K562 (cell line): ENCODE measurements around the gene SIRT2. TPM values are rescaled to one million over a fixed set of nuclear protein-coding genes. Genes with fewer than 3 reads are reported as not detected.

Experiments used
- CBFA2T3 ChIP-seq: fragments of 450-650 bp; IDR thresholded peaks from 2 replicates; pipeline ENCODE4 v1.6.1; 2017
- CHD1 ChIP-seq: fragments of 200-600 bp; sonication (generic); IDR thresholded peaks from one replicate; pipeline ENCODE4 v1.6.1; 2012; ENCODE audit warnings: mild to moderate bottlenecking, moderate library complexity, low read length, inconsistent platforms
- EP400 ChIP-seq: fragments of 450-650 bp; IDR thresholded peaks from 2 replicates; pipeline ENCODE4 v1.6.1; 2017; ENCODE audit warnings: antibody characterized with exemption, mild to moderate bottlenecking, moderate library complexity
- HCFC1 ChIP-seq: IDR thresholded peaks from 2 replicates; pipeline ENCODE4 v1.6.1; 2012; ENCODE audit warnings: low read depth, low read length, improper control_type of control experiment
- KAT8 ChIP-seq: fragments of 450-650 bp; IDR thresholded peaks from 2 replicates; pipeline ENCODE4 v1.6.1; 2016; ENCODE audit warnings: low read depth, mild to moderate bottlenecking
- MAFG ChIP-seq: fragments of 450-650 bp; conservative IDR thresholded peaks from 2 replicates; pipeline ENCODE4 v1.6.1; 2016; ENCODE audit warnings: missing genetic modification characterization, missing compliant biosample characterization
- MBD2 ChIP-seq: sonication (generic); IDR thresholded peaks from 2 replicates; pipeline ENCODE4 v1.6.1; 2016; ENCODE audit warnings: low read depth, borderline replicate concordance
- NR3C1 ChIP-seq: sonication (generic); formaldehyde crosslinking; IDR thresholded peaks from 2 replicates; pipeline ENCODE4 v1.8.1; 2022; ENCODE audit warnings: missing genetic modification reagents
- POLR2A ChIP-seq: fragments of 450-650 bp; conservative IDR thresholded peaks from 2 replicates; pipeline ENCODE4 v1.6.1; 2016
- STAT5A ChIP-seq: IDR thresholded peaks from 2 replicates; pipeline ENCODE4 v1.6.1; 2012; ENCODE audit warnings: low read length, inconsistent platforms, borderline replicate concordance
- polyA plus RNA-seq, 8 experiments: library from polyadenylated mRNA; depleted of rRNA in 4 of 8; stranded (reverse) in 5 of 8; unstranded in 3 of 8; fragments of >200 nt; fragmentation: Nextera tagmentation in 2 of 8; fragmentation: Illumina TruSeq in 1 of 8; extraction: Ambion mirVana in 2 of 8; extraction: Trizol in 1 of 8; gene quantifications; 2 replicates each; pipeline versions ENCODE4 v1.2.1 to v1.2.3, GENCODE V29; 2011 to 2014; ENCODE audit warnings: inconsistent platforms in 1 of 8, missing spikeins in 1 of 8
- total RNA-seq, 7 experiments: library from RNA; depleted of rRNA in 6 of 7; stranded (reverse); fragments of >200 nt in 6 of 7; fragmentation: Illumina TruSeq in 2 of 7; extraction: Trizol in 2 of 7; gene quantifications; 2 replicates each; pipeline versions ENCODE4 v1.2.1 to v1.2.3, GENCODE V29; 2011 to 2021; ENCODE audit warnings: low replicate concordance in 1 of 7
- TF ChIP-seq, protein P1 (sequence below): fragments of 450-650 bp; conservative IDR thresholded peaks from 2 replicates; pipeline ENCODE4 v1.6.1; 2016; ENCODE audit warnings: missing genetic modification characterization, low read depth, mild to moderate bottlenecking, control low read depth, missing compliant biosample characterization
- TF ChIP-seq, protein P2 (sequence below): fragments of 250-450 bp; sonication (Bioruptor Pico); IDR thresholded peaks from 2 replicates; pipeline ENCODE4 v1.4.0; 2020; ENCODE audit warnings: mild to moderate bottlenecking
- TF ChIP-seq, protein P3 (sequence below): fragments of 150-350 bp; conservative IDR thresholded peaks from 2 replicates; pipeline ENCODE4 v1.6.1; 2014; ENCODE audit warnings: low read length
- TF ChIP-seq, protein P4 (sequence below): fragments of 250-450 bp; sonication (Bioruptor Pico); IDR thresholded peaks from 2 replicates; pipeline ENCODE4 v1.4.0; 2020; ENCODE audit warnings: mild to moderate bottlenecking, moderate library complexity, borderline replicate concordance
- TF ChIP-seq, protein P5 (sequence below): fragments of 200-800 bp; sonication (Bioruptor generic); IDR thresholded peaks from 2 replicates; pipeline ENCODE4 v1.6.1; 2017; ENCODE audit warnings: missing genetic modification characterization, missing compliant biosample characterization

The SIRT2 gene
- total and polyA plus RNA-seq, 9 of the 15 experiments (the other 6 are each of a cell fraction or from before 2014, with no cell fraction given) = 2.3 to 35.2 (median 22.9) TPM

DNA sequence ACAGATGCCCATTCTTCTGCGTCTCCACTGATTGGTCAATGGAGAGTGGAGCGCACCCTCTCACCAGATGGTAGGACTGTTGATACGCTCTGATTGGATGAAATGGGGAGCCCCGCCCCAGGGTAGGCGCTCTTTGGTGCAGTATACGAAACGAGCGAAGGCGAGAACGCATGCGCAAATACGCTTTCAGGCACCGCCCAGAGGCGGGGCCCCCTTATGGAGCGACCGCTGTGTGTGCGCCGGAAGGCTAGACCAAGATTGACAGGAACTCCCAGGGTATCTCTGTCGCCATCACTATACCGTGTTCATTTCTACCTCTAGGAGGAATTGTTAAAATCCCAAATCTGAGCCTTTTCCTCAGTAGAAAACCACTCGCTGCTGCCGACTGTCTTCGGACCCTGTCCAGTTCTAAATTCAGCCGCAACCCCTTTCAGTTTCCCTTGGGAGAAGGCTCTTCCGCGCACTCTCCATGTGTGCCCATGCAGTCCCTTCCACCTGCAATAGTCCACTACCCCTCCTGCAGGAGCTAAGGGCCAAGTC, 48.9 kb downstream of the SIRT2 start (continued):
- no peak for TF ChIP-seq STAT5A
- TF ChIP-seq, protein P1, sequence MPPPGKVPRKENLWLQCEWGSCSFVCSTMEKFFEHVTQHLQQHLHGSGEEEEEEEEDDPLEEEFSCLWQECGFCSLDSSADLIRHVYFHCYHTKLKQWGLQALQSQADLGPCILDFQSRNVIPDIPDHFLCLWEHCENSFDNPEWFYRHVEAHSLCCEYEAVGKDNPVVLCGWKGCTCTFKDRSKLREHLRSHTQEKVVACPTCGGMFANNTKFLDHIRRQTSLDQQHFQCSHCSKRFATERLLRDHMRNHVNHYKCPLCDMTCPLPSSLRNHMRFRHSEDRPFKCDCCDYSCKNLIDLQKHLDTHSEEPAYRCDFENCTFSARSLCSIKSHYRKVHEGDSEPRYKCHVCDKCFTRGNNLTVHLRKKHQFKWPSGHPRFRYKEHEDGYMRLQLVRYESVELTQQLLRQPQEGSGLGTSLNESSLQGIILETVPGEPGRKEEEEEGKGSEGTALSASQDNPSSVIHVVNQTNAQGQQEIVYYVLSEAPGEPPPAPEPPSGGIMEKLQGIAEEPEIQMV = no peak
- no peak for TF ChIP-seq CHD1
- TF ChIP-seq CBFA2T3 = no peak
- no peak for TF ChIP-seq KAT8
- TF ChIP-seq, protein P2, sequence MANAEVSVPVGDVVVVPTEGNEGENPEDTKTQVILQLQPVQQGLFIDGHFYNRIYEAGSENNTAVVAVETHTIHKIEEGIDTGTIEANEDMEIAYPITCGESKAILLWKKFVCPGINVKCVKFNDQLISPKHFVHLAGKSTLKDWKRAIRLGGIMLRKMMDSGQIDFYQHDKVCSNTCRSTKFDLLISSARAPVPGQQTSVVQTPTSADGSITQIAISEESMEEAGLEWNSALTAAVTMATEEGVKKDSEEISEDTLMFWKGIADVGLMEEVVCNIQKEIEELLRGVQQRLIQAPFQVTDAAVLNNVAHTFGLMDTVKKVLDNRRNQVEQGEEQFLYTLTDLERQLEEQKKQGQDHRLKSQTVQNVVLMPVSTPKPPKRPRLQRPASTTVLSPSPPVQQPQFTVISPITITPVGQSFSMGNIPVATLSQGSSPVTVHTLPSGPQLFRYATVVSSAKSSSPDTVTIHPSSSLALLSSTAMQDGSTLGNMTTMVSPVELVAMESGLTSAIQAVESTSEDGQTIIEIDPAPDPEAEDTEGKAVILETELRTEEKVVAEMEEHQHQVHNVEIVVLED (CRISPR knock-in tag) = no peak
- peak; percentile 84 for TF ChIP-seq POLR2A
- TF ChIP-seq HCFC1 = peak; percentile 56; the same call in 1 of the 2 replicates
- peak; percentile 48; the same call in 1 of the 2 replicates for TF ChIP-seq MBD2
- no peak for TF ChIP-seq MAFG (tag)
- TF ChIP-seq, protein P3, sequence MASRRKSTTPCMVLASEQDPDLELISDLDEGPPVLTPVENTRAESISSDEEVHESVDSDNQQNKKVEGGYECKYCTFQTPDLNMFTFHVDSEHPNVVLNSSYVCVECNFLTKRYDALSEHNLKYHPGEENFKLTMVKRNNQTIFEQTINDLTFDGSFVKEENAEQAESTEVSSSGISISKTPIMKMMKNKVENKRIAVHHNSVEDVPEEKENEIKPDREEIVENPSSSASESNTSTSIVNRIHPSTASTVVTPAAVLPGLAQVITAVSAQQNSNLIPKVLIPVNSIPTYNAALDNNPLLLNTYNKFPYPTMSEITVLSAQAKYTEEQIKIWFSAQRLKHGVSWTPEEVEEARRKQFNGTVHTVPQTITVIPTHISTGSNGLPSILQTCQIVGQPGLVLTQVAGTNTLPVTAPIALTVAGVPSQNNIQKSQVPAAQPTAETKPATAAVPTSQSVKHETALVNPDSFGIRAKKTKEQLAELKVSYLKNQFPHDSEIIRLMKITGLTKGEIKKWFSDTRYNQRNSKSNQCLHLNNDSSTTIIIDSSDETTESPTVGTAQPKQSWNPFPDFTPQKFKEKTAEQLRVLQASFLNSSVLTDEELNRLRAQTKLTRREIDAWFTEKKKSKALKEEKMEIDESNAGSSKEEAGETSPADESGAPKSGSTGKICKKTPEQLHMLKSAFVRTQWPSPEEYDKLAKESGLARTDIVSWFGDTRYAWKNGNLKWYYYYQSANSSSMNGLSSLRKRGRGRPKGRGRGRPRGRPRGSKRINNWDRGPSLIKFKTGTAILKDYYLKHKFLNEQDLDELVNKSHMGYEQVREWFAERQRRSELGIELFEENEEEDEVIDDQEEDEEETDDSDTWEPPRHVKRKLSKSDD = no peak
- no peak; the same call in 1 of the 2 replicates for TF ChIP-seq EP400
- no peak for TF ChIP-seq NR3C1 (CRISPR knock-in tag)
- TF ChIP-seq, protein P4, sequence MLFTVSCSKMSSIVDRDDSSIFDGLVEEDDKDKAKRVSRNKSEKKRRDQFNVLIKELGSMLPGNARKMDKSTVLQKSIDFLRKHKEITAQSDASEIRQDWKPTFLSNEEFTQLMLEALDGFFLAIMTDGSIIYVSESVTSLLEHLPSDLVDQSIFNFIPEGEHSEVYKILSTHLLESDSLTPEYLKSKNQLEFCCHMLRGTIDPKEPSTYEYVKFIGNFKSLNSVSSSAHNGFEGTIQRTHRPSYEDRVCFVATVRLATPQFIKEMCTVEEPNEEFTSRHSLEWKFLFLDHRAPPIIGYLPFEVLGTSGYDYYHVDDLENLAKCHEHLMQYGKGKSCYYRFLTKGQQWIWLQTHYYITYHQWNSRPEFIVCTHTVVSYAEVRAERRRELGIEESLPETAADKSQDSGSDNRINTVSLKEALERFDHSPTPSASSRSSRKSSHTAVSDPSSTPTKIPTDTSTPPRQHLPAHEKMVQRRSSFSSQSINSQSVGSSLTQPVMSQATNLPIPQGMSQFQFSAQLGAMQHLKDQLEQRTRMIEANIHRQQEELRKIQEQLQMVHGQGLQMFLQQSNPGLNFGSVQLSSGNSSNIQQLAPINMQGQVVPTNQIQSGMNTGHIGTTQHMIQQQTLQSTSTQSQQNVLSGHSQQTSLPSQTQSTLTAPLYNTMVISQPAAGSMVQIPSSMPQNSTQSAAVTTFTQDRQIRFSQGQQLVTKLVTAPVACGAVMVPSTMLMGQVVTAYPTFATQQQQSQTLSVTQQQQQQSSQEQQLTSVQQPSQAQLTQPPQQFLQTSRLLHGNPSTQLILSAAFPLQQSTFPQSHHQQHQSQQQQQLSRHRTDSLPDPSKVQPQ (CRISPR knock-in tag) = no peak
- TF ChIP-seq, protein P5, sequence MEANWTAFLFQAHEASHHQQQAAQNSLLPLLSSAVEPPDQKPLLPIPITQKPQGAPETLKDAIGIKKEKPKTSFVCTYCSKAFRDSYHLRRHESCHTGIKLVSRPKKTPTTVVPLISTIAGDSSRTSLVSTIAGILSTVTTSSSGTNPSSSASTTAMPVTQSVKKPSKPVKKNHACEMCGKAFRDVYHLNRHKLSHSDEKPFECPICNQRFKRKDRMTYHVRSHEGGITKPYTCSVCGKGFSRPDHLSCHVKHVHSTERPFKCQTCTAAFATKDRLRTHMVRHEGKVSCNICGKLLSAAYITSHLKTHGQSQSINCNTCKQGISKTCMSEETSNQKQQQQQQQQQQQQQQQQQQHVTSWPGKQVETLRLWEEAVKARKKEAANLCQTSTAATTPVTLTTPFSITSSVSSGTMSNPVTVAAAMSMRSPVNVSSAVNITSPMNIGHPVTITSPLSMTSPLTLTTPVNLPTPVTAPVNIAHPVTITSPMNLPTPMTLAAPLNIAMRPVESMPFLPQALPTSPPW (CRISPR knock-in tag) = no peak
